NAMALWA (cell line): ENCODE data around the gene NPY1R.

Experiments used
- DNase-seq: peaks from one replicate; pipeline ENCODE4 v3.0.0-alpha.2; 2015; ENCODE audit warnings: low spot score

The NPY1R gene

GRCh38 chr4:163279713-163280112 lies 52.7 kb downstream of the NPY1R start:
- DNase-seq, result no peak

GRCh38 chr4:163274861-163275260 lies 57.5 kb downstream of the NPY1R start:
- DNase-seq, result no peak
